IMR-90 (cell line): ENCODE data around the gene SHC1.

Experiments used
- BHLHE40 ChIP-seq: fragments of 150-350 bp; IDR thresholded peaks from 2 replicates; pipeline ENCODE4 v1.6.1; 2016; ENCODE audit warnings: mild to moderate bottlenecking, low read depth, low read length
- CEBPB ChIP-seq: IDR thresholded peaks from 2 replicates; pipeline ENCODE4 v1.6.1; 2012; ENCODE audit warnings: low read depth, low read length, improper control_type of control experiment
- CTCF ChIP-seq: conservative IDR thresholded peaks from 2 replicates; pipeline ENCODE4 v1.5.1; 2012; ENCODE audit warnings: mild to moderate bottlenecking, low read depth, low read length, improper control_type of control experiment
- ELK1 ChIP-seq: fragments of 150-350 bp; IDR thresholded peaks from 2 replicates; pipeline ENCODE4 v1.6.1; 2016; ENCODE audit warnings: low read depth, mild to moderate bottlenecking, low read length, moderate library complexity, borderline replicate concordance
- FOS ChIP-seq: fragments of 150-350 bp; IDR thresholded peaks from 2 replicates; pipeline ENCODE4 v1.6.1; 2016; ENCODE audit warnings: low read depth, low read length
- MXI1 ChIP-seq: IDR thresholded peaks from 2 replicates; pipeline ENCODE4 v1.6.1; 2012; ENCODE audit warnings: low read depth, mild to moderate bottlenecking, low read length, moderate library complexity, borderline replicate concordance
- NFE2L2 ChIP-seq: fragments of 150-350 bp; IDR thresholded peaks from 2 replicates; pipeline ENCODE4 v1.6.1; 2016; ENCODE audit warnings: low read depth, mild to moderate bottlenecking, low read length
- POLR2A ChIP-seq: IDR thresholded peaks from 2 replicates; pipeline ENCODE4 v1.6.1; 2012; ENCODE audit warnings: mild to moderate bottlenecking, low read depth, low read length
- RAD21 ChIP-seq: IDR thresholded peaks from 2 replicates; pipeline ENCODE4 v1.6.1; 2012; ENCODE audit warnings: low read length, improper control_type of control experiment
- RCOR1 ChIP-seq: IDR thresholded peaks from 2 replicates; pipeline ENCODE4 v1.6.1; 2012; ENCODE audit warnings: mild to moderate bottlenecking, low read length, improper control_type of control experiment; ENCODE audit not compliant: insufficient replicate concordance
- RFX5 ChIP-seq: IDR thresholded peaks from 2 replicates; pipeline ENCODE4 v1.8.0; 2012; ENCODE audit warnings: low read depth, mild to moderate bottlenecking, low read length, moderate library complexity
- SMC3 ChIP-seq: fragments of 150-350 bp; IDR thresholded peaks from 2 replicates; pipeline ENCODE4 v1.6.1; 2016; ENCODE audit warnings: low read depth, mild to moderate bottlenecking, antibody characterized with exemption, low read length, moderate library complexity
- USF2 ChIP-seq: fragments of 150-350 bp; IDR thresholded peaks from 2 replicates; pipeline ENCODE4 v1.6.1; 2017; ENCODE audit warnings: mild to moderate bottlenecking, antibody characterized with exemption, low read length, low read depth

DNA sequence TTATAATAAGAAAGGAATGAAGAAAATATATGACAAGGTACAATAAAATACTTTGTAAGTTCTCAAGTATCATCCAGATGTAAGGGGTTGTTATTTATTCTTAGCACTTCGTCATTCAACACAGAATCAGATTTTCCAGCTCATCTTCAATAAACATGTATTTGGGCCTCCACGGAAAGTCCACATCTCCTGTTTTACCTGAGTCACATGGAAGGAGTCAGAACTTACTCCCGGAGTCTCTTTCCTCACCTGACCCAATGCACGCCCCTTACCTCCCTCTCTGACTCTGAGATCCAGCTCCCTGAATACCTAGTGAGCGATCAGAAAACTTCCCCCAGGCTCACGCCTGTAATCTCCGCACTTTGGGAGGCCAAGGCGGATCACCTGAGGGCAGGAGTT is 32.6 kb downstream of the SHC1 start:
- no peak for TF ChIP-seq CTCF
- TF ChIP-seq CEBPB: no peak
- TF ChIP-seq RAD21: no peak
- TF ChIP-seq NFE2L2: no peak
- TF ChIP-seq POLR2A: no peak
- TF ChIP-seq RFX5: no peak
- no peak for TF ChIP-seq MXI1
- TF ChIP-seq ELK1: no peak
- TF ChIP-seq FOS: no peak
- TF ChIP-seq BHLHE40: no peak
- no peak for TF ChIP-seq SMC3
- TF ChIP-seq RCOR1: no peak
- no peak for TF ChIP-seq USF2
